GM12892 (cell line): ENCODE data around the gene DPF1.

Experiments used
- POLR2A ChIP-seq: IDR thresholded peaks from 2 replicates; pipeline ENCODE4 v1.6.1; 2011; ENCODE audit warnings: low read depth, low read length, control low read depth
- POLR2AphosphoS5 ChIP-seq: IDR thresholded peaks from 2 replicates; pipeline ENCODE4 v1.6.1; 2011; ENCODE audit warnings: low read depth, low read length, control low read depth
- TAF1 ChIP-seq: IDR thresholded peaks from 2 replicates; pipeline ENCODE4 v1.6.1; 2011; ENCODE audit warnings: low read depth, mild to moderate bottlenecking, control low read depth, low read length, borderline replicate concordance

DNA sequence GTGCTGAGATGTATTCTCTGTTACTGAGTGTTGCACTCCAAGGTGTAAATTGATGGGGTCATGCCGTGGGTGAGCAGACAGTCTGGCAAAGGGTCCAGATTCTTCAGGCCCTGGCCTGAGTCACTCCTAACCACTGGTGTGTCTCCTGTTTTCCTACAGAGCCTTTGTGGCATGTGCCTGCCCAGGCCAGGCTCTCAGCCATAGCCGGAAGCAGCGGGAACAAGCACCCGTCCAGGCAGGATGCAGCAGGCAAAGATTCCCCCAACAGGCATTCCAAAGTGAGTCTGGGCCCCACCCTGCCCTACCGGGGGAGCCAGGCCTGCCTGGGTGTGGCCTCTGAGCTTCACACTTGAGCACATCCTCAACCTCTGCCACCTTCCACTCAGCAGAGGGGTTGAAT is 61.9 kb downstream of the DPF1 start:
- TF ChIP-seq POLR2A (no peak), TAF1 (no peak), POLR2AphosphoS5 (no peak)
